Measurements from ENCODE around the gene DCUN1D2. TPM values are rescaled to one million over a fixed set of nuclear protein-coding genes. Genes with fewer than 3 reads are reported as not detected.
A peak's percentile ranks its signal among the peaks of the same experiment; 100 is the strongest.

DCUN1D2 gene
- total RNA-seq, 4 donors from 2014 or later = 18.7 to 28.4 (median 20.2) TPM

DNA sequence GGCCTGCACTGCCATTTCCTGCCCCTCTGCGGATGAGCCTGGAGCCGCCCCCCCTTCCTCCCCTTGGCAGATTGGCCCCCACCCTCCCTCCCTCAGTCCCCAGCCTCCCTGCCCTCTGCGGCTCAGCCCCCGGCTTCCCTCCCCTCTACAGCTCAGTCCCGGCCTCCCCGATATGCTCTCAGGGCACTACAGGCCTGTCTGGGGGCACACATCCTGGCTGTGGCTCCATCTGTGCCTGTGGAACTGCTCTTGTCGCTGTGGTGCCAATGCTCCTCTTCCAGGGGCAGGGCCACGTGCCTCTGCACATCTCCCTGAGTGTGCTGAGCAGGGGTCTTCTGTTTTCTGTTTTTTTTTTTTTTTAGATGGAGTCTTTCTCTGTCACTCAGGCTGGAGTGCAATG lies 76.2 kb downstream of the DCUN1D2 start:
- no peak for TF ChIP-seq POLR2A (IDR thresholded peaks at IDR 0.05)
- TF ChIP-seq EP300 (IDR thresholded peaks at IDR 0.05; ENCODE audit: low read depth) = no peak
- TF ChIP-seq CTCF (IDR thresholded peaks at IDR 0.05) = no peak
- TF ChIP-seq POLR2AphosphoS5 (IDR thresholded peaks at IDR 0.05) = no peak
- intact Hi-C loops (cut with DNase I; ENCODE audit: low total_unique reads) = no loop called here
- Histone ChIP-seq H3K4me1 (peaks cover 0 to 19% (median 4%) of the 10 kb centered on the region in 4 donors), H3K4me3 (no peak overlapping the region), H3K27me3 (peaks cover 19% of the 10 kb centered on the region), H3K27ac (peak overlapping the region; percentile 32 to 65 (median 54)), H3K9me3 (no peaks in the 10 kb centered on the region), H3K36me3 (no peaks in the 10 kb centered on the region)
- DNase-seq = no peak
- in situ Hi-C loops (cut with MboI; ENCODE audit: low pct_ligation_motif_present in 1 of 4, low pct_unique_long_range_greater_than_20kb in 1 of 4, low sequenced_read_pairs in 3 of 4) = no loop called here
- WGBS, 2 donors (ENCODE audit: low coverage in 1 of 2) = 70 to 76% methylated on average over 2 to 8 of the region's 8 CpGs

- Histone ChIP-seq H3K27ac (peak overlapping the region; percentile 32 to 65 (median 54)), H3K36me3 (no peaks in the 10 kb centered on the region), H3K27me3 (peaks cover 17% of the 10 kb centered on the region), H3K4me3 (no peak overlapping the region), H3K4me1 (peaks cover 0 to 19% (median 4%) of the 10 kb centered on the region in 4 donors), H3K9me3 (no peaks in the 10 kb centered on the region)
- WGBS, 2 donors (ENCODE audit: low coverage in 1 of 2) = 31% methylated on average over 9 of the region's 9 CpGs; no CpG with 5 or more reads in 1 of the 2 donors
- in situ Hi-C loops (cut with MboI; ENCODE audit: low pct_ligation_motif_present in 1 of 4, low pct_unique_long_range_greater_than_20kb in 1 of 4, low sequenced_read_pairs in 3 of 4) = no loop called here
- DNase-seq = peak; percentile 31
- no peak for TF ChIP-seq EP300 (IDR thresholded peaks at IDR 0.05; ENCODE audit: low read depth)
- TF ChIP-seq POLR2A (IDR thresholded peaks at IDR 0.05) = no peak
- TF ChIP-seq POLR2AphosphoS5 (IDR thresholded peaks at IDR 0.05) = no peak
- no peak for TF ChIP-seq CTCF (IDR thresholded peaks at IDR 0.05)
- intact Hi-C loops (cut with DNase I; ENCODE audit: low total_unique reads) = no loop called here
Observed at GRCh38 chr13:113413898-113414282, 76.6 kb downstream of the DCUN1D2 start.

GRCh38 chr13:113413178-113413897 lies 77.2 kb downstream of the DCUN1D2 start:
- Histone ChIP-seq H3K27me3 (peaks cover 13% of the 10 kb centered on the region), H3K9me3 (no peaks in the 10 kb centered on the region), H3K4me3 (no peak overlapping the region), H3K4me1 (peaks cover 0 to 19% (median 4%) of the 10 kb centered on the region in 4 donors), H3K27ac (peak overlapping the region; percentile 32 to 65 (median 54)), H3K36me3 (no peaks in the 10 kb centered on the region)
- intact Hi-C loops (cut with DNase I; ENCODE audit: low total_unique reads) = no loop called here
- TF ChIP-seq EP300 (IDR thresholded peaks at IDR 0.05; ENCODE audit: low read depth) (no peak), CTCF (IDR thresholded peaks at IDR 0.05) (no peak), POLR2A (IDR thresholded peaks at IDR 0.05) (no peak), POLR2AphosphoS5 (IDR thresholded peaks at IDR 0.05) (no peak)
- in situ Hi-C loops (cut with MboI; ENCODE audit: low pct_ligation_motif_present in 1 of 4, low pct_unique_long_range_greater_than_20kb in 1 of 4, low sequenced_read_pairs in 3 of 4) = no loop called here
- no peak for DNase-seq
- 86 to 96% methylated on average over 4 to 32 of the region's 32 CpGs for WGBS, 2 donors (ENCODE audit: low coverage in 1 of 2)

DNA sequence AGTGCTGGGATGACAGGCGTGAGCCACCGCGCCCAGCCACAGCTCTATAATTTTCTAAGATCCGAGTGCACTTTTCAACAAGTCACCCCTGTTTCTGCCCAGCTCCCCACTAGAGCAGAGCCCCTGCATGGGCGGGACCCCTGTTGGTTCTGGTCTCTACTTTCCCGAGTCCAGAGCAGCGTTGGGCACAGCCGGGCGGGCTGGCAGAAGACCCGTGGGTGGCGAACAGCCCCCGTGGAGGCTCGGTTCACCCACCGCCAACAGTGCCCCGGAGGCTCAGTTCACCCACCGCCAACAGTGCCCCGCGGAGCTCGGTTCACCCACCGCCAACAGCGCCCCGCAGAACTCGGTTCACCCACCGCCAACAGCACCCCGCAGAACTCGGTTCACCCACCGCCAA lies 78.1 kb downstream of the DCUN1D2 start:
- no peak for DNase-seq
- TF ChIP-seq CTCF (IDR thresholded peaks at IDR 0.05) = no peak
- no peak for TF ChIP-seq EP300 (IDR thresholded peaks at IDR 0.05; ENCODE audit: low read depth)
- no peak for TF ChIP-seq POLR2AphosphoS5 (IDR thresholded peaks at IDR 0.05)
- TF ChIP-seq POLR2A (IDR thresholded peaks at IDR 0.05) = no peak
- Histone ChIP-seq H3K36me3 (no peaks in the 10 kb centered on the region), H3K4me1 (peaks cover 0 to 19% (median 4%) of the 10 kb centered on the region in 4 donors), H3K4me3 (no peak overlapping the region), H3K27me3 (peaks cover 14% of the 10 kb centered on the region), H3K27ac (no peak overlapping the region), H3K9me3 (no peaks in the 10 kb centered on the region)
- 96% methylated on average over 21 of the region's 27 CpGs; no CpG with 5 or more reads in 1 of the 2 donors for WGBS, 2 donors (ENCODE audit: low coverage in 1 of 2)
- in situ Hi-C loops (cut with MboI; ENCODE audit: low pct_ligation_motif_present in 1 of 4, low pct_unique_long_range_greater_than_20kb in 1 of 4, low sequenced_read_pairs in 3 of 4) (no loop called here), intact Hi-C loops (cut with DNase I; ENCODE audit: low total_unique reads) (no loop called here)

Data from transverse colon (tissue), 4 donors.